ENCODE measurements around the gene CYGB.
"Not testable (repeated sequence)": the region's sequence is repeated elsewhere in the genome, so short reads cannot be mapped to it uniquely, and the experiment has no call there.

CYGB gene

DNA sequence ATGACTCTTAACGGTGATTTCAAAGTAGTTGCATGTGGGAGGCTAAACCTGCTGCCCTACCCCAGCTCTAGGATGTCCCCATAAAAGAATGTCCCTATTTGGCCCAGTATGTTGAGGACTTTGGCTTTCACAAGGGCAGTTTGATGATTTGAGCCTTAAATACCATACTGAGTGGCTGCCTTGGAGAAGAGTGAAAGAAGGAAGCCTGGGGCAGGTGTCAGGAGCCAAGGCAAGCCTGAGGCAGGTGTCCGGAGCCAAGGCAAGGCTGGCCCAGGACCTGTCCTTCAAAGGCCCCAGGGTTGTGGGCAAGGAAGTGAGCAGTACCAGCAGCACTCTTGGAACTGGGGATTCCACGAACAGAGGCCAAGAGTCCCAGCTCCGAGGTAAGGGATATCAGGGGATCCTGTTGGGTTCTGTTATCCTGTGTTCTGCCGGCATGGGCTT, 29.5 kb upstream of the CYGB start:
- DNase-seq: no peak

DNA sequence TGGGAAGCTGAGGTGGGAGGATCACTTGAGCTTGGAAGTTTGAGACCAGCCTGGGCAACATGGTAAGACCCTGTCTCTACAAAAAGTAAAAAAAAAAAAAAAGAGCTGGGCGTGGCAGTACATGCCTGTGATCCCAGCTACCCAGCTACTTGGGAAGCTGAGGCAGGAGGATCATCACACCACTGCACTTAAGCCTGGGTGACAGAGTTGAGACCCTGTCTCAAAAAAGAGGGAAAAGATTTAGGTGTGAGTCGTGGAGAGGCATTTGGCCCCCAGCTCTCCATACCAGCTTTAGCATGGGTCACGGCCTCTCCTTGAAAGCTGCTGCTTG, 29.1 kb upstream of the CYGB start:
- no peak for DNase-seq

- no peak for DNase-seq
Measured at GRCh38 chr17:76565728-76566612, 28.5 kb upstream of the CYGB start.

- not testable (repeated sequence) for DNase-seq
Measured at GRCh38 chr17:76564991-76565727, 27.6 kb upstream of the CYGB start.

DNA sequence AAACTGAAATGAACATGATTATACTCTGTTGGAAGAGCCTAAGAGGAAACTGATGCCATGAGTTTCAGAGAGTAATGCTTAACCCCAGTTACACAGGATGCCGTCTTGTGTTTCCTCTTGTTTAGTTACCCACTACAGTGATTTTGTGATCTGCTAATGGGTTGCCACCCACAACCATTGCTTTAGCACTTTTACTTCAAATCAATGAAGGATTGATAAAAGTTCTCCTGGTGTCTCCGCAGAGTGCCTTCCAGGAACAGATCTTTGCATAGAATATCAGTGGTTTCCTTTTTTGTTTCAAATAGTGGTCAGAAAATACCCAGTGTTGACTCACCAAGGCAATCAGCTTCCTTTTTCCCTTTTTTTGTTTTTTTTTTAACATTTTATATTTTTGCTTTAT, 25.9 kb upstream of the CYGB start:
- DNase-seq: not testable (repeated sequence)

DNA sequence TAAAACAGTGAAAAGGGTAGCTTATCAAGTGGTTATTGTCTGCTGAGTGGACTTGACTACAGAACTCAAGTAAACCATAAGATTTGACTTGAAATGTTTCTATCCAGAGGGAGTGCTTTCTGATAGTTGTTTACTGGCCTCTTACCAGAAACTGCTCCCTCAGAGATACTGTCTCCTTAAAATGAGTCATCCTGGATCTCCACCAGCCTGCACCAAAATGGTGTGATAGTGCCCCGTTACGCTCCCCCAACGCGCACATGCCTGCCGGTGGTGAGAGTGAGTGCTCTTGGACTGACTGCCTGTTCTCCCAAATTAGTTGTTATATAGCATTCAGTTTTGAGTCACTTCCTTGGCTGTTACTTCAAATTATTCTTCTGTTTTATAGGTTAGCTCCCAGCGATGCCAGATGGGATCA, 25.2 kb upstream of the CYGB start:
- DNase-seq: no peak

GRCh38 chr17:76561799-76562268, 24.3 kb upstream of the CYGB start:
- no peak for DNase-seq

DNA sequence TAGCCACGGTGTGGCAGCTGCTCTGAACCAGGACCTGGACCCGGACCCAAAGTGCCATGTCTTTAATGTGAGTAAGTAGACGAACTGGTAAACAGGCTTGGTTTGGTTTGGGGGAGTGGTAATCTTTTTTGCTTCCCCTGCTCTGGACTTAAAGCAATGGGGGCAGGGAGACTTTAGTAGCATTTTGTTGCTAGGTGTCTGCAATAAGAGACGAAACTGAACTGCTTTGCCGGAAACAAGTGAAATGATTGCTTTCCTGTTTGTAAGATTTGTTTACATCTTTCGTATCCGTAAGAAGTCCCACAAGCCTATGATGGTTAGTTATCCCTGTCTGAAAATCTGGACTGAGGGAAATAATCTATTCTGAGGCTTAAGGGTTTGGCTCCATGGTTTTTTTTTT, 23.8 kb upstream of the CYGB start:
- DNase-seq: no peak

- DNase-seq: no peak
Measured at GRCh38 chr17:76560877-76561221, 23.3 kb upstream of the CYGB start.

DNA sequence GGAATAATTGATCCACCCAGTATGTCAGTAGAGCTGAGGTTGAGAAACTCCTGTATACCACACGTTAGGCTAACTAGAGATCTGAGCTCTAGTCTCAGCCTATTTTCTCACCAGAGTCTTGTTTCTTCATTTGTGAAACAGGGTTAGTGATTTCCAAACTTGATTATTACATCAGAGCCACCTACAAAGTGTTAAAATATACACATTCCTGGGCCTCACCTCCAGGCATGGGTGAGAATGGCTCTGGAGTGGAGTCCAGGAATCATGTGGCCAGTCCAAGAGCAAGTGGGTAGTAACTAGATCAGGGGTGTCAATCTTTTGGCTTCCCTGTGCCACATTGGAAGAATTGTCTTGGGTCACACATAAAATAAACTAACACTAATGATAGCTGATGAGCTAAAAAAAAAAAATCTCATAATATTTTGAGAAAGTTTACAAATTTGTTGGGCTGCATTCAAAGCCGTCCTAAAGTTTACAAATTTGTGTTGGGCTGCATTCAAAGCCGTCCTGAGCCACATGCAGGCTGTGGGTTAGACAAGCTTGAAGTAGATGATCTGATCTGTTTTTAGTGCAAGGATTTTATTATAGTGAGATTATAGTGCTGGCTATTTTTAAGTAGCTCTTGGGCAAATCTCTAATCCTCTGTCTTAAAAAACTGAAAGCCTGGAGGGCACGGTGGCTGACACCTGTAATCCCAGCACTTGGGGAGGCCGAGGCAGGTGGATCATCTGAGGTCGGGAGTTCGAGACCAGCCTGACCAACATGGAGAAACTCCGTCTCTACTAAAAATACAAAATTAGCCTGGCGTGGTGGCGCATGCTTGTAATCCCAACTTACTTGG, 22.7 kb upstream of the CYGB start:
- DNase-seq: no peak

DNA sequence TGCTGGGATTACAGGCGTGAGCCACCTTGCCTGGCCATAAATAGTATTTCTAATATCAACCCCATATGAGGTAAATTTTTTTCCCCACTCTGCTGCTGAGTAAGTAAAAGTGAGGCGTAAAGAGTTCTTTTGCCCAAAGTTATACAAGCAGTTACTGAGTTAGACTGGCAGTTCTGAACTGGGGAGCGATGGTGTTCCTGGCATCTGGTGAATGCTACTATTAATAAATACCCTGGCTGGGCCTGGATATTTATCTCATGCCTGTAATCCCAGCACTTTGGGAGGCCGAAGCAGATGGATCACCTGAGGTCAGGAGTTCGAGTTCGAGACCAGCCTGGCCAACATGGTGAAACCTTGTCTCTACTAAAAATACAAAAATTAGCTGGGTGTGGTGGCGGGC, 22.0 kb upstream of the CYGB start:
- not testable (repeated sequence) for DNase-seq

DNA sequence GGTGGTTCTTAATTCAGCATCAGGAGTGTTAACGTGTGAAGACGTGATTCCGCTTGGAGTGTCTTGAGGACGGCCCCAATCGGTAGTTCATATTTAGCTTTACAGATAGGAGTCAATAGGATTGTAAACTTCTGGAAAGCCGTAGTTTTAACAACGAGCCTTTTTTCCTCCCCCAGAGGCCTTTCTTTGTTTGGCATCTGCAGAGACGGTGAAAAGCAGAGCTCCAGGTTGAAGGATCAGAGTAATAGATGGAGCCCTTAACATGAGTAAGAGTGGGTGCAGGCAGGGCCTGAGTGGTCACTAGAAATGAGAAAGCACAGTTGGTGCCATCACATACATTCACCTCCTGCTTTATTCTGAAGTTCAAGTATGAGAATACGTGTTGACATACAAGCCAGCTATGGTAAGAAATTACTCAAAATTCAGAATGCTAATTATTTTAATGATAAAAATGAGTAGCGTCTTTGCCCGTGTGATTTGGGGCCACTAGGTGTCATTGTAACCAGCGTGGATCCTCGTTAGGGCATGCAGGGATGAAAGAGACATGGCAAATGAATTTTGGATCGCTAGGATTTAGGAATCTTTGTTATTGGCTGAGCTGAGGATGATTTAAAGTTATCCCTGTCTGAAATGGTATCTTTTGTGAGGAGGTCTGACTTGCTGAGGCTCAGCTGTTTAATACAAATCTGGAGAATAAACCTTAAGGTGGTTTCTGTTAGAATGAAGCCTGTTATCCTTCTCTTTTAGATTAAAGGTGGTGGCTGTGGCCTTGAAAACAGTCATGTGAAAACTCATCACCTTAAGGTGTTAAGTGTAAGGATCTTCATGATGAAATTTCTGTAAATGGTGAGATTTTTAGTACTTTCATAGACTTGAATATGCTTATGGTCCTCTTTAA, 20.9 kb upstream of the CYGB start:
- DNase-seq: no peak

DNA sequence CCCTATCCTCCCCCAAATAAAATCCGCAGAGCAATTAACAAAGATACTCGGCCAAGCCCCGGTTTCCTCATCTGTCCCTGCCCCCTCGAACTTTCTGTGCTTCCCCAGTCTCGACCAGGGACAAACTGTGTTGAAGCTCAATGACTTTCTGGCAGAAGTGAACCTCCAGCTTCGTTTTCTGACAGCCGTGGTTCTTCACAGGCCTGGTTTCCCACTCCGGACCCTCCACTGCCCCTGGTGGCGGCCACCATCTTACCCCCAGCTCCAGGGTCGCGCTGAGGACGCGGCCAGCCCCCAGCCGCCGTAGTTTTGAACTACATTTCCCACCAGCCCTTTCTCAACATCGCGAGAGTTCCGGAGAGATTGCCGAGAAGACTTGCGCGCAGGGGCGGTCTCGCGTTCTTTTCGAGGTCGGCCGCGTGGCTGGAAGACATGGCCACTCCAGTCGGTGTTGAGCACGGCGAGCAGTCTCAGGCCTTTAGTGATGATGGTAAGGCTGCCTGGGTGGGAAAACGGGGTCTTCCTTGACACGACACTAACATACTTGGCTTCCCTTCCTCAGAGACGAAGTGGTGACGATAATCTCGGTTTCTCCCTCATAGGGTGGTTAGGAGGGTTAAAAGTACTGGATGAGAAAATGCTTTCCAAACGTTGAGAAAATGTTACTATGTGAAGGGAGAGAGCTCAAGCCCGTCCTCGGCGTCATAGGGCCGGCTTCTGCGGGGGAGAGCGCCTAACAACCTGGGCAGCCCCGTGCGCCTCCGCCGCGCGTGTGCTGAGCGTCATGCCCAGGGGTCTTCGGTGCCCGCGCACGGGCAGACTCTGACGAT, 20.1 kb upstream of the CYGB start:
- peak; percentile 96 for DNase-seq

GRCh38 chr17:76556765-76557367, 19.4 kb upstream of the CYGB start:
- DNase-seq: no peak

GRCh38 chr17:76554131-76554530, 16.6 kb upstream of the CYGB start:
- peak; percentile 10 for DNase-seq

DNA sequence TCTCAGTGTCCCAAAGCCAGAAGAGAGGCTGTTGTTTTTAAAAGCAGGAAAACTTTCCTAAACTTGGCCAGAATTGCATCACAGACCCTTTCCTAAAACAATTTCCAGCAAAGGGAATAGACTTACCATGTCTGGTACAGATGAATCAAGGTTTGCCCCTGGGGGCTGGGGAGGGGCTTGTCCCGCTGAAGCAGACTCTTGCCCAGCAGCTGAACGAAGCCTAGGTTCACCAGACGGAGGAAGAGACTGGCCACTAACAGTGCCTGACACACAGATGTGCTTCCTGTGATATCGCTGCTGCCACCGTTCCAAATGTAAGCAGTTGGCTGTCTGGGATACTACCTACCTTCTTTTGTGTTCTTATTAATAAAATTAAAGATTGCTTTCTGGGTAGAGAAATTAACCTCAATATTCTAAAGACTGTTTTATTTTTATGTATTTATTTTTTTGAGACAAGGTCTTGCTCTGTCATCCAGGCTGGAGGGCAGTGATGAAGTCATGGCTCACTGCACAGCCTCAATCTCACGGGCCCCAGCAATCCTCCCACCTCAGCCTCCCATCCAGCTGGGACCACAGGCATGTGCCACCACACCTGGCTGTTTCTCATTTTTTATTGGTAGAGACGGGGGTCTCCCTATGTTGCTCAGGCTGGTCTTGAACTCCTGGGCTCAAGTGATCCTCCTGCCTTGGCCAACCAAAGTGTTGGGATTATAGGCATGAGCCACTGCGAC, 15.8 kb upstream of the CYGB start:
- no peak for DNase-seq

DNA sequence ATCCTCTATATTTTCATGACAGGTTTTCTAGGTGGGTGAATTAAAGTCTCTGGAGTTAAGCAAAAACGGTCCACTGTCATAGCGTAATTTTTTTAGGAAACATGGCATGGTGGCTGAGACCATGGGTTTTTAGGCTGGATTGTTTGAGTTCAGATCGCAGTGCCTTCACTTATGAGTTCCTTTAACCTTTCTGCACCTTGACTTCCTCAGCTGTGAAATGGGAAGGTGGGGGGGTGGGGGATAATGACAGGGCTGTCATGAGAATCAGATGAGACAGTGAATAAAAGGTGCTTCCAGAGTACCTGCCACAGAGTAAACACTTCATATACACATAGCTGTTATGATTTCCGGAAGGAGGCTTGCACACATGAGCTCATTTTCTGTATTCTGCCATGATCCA, 14.2 kb upstream of the CYGB start:
- no peak for DNase-seq

DNA sequence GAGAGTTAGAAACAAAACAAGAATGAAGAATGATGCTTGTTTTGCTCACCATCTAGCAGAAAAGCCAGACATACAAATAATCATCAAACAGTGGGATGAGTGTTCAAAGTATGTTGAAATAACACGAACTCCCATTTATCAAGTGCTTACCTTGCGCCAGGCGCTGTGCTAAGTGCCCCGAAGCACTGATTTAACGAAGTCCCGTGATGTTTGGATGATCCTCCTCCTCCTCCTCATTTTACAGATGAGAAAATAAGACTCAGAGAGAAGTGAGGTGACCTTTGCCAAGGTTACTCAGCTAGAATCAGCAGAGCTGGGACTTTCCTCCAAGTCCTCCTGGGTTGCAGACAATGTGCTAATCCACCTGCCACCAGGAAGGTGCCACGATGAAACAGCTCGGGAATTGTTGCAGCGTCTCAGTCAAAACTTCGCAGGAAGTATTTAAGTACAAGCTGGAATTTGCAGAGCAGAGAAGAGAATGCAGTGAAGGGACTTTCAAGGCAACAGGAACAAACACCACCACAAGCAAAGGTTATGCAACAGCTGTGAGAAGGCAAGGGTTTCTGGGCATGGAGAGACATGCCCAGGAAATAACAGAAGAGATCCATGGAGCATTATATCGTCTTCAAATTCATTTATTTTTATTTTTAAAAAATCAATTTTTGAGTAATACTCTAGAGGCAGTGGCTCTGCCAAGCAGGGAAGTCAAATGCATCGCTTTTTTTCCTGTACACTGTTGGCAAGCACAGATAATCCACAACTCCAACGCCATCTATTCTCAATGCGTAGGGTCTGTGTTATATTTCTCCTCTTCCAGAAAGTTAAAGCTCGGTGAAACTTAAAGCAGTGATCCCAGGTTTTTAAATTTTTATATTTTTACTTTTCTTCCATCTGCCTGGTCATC, 13.5 kb upstream of the CYGB start:
- no peak for DNase-seq

DNA sequence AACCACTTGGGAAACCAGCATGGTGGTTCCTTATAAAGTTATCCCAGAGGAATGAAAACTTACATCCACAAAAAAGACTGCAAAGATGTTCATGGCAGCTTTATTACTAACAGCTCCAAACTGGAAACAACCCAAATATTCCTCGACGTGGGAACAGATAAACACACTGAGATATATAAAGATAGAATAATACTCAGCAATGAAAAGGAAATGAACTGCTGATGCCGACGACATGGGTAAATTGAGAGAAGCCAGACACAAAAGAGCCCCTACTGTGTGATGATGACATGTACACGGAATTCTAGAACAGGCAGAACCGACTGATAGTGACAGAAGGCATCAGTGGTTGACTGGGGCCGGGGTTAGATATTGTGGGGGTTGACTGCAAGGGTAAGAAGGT, 12.0 kb upstream of the CYGB start:
- no peak for DNase-seq

All from NCI-H526 treated with DMSO at 0.1 percent for 48 hours (cell line).